ENCODE data around the gene ZNF823. TPM values are rescaled to one million over a fixed set of nuclear protein-coding genes. Genes with fewer than 3 reads are reported as not detected.

ZNF823 gene
- total RNA-seq, 4 donors from 2014 or later, result 3.1 to 6.7 (median 5.0) TPM

GRCh38 chr19:11674067-11674492 is 64.7 kb downstream of the ZNF823 start:
- peaks cover 0 to 8% (median 0%) of the 10 kb centered on the region in 4 donors for H3K27me3 ChIP-seq
- H3K4me3 ChIP-seq, result peak overlapping the region; percentile 48 to 66 (median 57)
- H3K27ac ChIP-seq (replicated peaks in 1 of 4), result peak overlapping the region in 2 of 4 donors; percentile 31 to 50
- WGBS, result 16% methylated on average over 18 of the region's 26 CpGs
- no peak for TF ChIP-seq CTCF (IDR thresholded peaks at IDR 0.05)
- no peak for TF ChIP-seq POLR2A (IDR thresholded peaks at IDR 0.05; ENCODE audit: low read depth)
- TF ChIP-seq POLR2AphosphoS5 (IDR thresholded peaks at IDR 0.05), result no peak
- no peak for TF ChIP-seq EP300 (IDR thresholded peaks at IDR 0.05)
- H3K9me3 ChIP-seq, result peaks cover 0 to under 1% (median 0%) of the 10 kb centered on the region in 4 donors
- intact Hi-C loops (cut with DNase I), result loop anchor here (5.0 kb wide), 1 partner anchor 113 kb away; no protein-coding TSS in a partner anchor
- no peak for DNase-seq (ENCODE audit: extremely low spot score)
- H3K4me1 ChIP-seq, result peaks cover 0 to 15% (median 14%) of the 10 kb centered on the region in 4 donors
- no peaks in the 10 kb centered on the region for H3K36me3 ChIP-seq

GRCh38 chr19:11673608-11674041 is 65.1 kb downstream of the ZNF823 start:
- H3K9me3 ChIP-seq, result no peaks in the 10 kb centered on the region
- peak overlapping the region in 3 of 4 donors; percentile 31 to 50 (median 34) for H3K27ac ChIP-seq (replicated peaks in 1 of 4)
- intact Hi-C loops (cut with DNase I), result loop anchor here (5.0 kb wide), 1 partner anchor 114 kb away; no protein-coding TSS in a partner anchor

More at GRCh38 chr19:11673608-11674041, 65.1 kb downstream of the ZNF823 start:
- Histone ChIP-seq H3K36me3 (no peaks in the 10 kb centered on the region), H3K27me3 (peaks cover 0 to 8% (median 0%) of the 10 kb centered on the region in 4 donors), H3K4me3 (peak overlapping the region; percentile 48 to 66 (median 57)), H3K4me1 (peaks cover 0 to 15% (median 14%) of the 10 kb centered on the region in 4 donors)
- TF ChIP-seq POLR2A (IDR thresholded peaks at IDR 0.05; ENCODE audit: low read depth) (no peak), POLR2AphosphoS5 (IDR thresholded peaks at IDR 0.05) (peak; percentile 32 to 60), EP300 (IDR thresholded peaks at IDR 0.05) (no peak), CTCF (IDR thresholded peaks at IDR 0.05) (peak; percentile 80 to 85 (median 83))
- WGBS, result 0% methylated on average over 5 of the region's 14 CpGs
- no peak for DNase-seq (ENCODE audit: extremely low spot score)

Small RNAs within 50 kb of the gene (small RNA-seq; reads per million reads assigned to genes)
- 0 reads per million in 3 donors for gene ZNF833P

Other genes starting within 250 kb of the ZNF823 start
- gene ZNF653, start 233.1 kb downstream of the ZNF823 start, total RNA-seq, result 10 to 100 TPM in 1 of 4 donors, 1 to 10 TPM in 3; 9.1 to 13.9 (median 9.4) TPM
- 10 to 100 TPM; 72.7 to 97.5 (median 81.8) TPM for gene ECSIT, start 209.8 kb downstream of the ZNF823 start, total RNA-seq
- gene CNN1, start 200.1 kb downstream of the ZNF823 start, total RNA-seq, result 1,000 to 10,000 TPM; 2,877 to 3,384 (median 2,954) TPM
- gene ELOF1, start 179.7 kb downstream of the ZNF823 start, total RNA-seq, result 10 to 100 TPM; 27.0 to 39.1 (median 30.5) TPM
- gene ACP5, start 161.3 kb downstream of the ZNF823 start, total RNA-seq, result 10 to 100 TPM in 3 of 4 donors, 1 to 10 TPM in 1; 7.3 to 16.0 (median 13.3) TPM
- gene ZNF627, start 141.5 kb downstream of the ZNF823 start, total RNA-seq, result 10 to 100 TPM in 1 of 4 donors, 1 to 10 TPM in 3; 7.8 to 10.2 (median 7.9) TPM
- gene ZNF441, start 28.1 kb upstream of the ZNF823 start, total RNA-seq, result 1 to 10 TPM; 5.6 to 7.9 (median 6.5) TPM
- gene ZNF491, start 59.6 kb upstream of the ZNF823 start, total RNA-seq, result 1 to 10 TPM; 2.5 to 4.5 (median 3.7) TPM
- gene ZNF440, start 75.3 kb upstream of the ZNF823 start, total RNA-seq, result 1 to 10 TPM; 5.5 to 6.9 (median 6.3) TPM
- gene ZNF439, start 109.8 kb upstream of the ZNF823 start, total RNA-seq, result 1 to 10 TPM; 6.5 to 9.1 (median 7.1) TPM
- gene ZNF69, start 148.8 kb upstream of the ZNF823 start, total RNA-seq, result 1 to 10 TPM; 3.8 to 8.2 (median 6.9) TPM
- 10 to 100 TPM in 2 of 4 donors, 1 to 10 TPM in 2; 7.6 to 12.0 (median 9.5) TPM for gene ZNF700, start 186.2 kb upstream of the ZNF823 start, total RNA-seq
- gene ZNF763, start 226.1 kb upstream of the ZNF823 start, total RNA-seq, result 1 to 10 TPM; 3.3 to 7.5 (median 4.8) TPM

All from esophagus muscularis mucosa (tissue), 4 donors.